ENCODE results near the gene CST8. TPM values are rescaled to one million over a fixed set of nuclear protein-coding genes. Genes with fewer than 3 reads are reported as not detected.
"Not testable (repeated sequence)": the region's sequence is repeated elsewhere in the genome, so short reads cannot be mapped to it uniquely, and the experiment has no call there.

The CST8 gene, protein sequence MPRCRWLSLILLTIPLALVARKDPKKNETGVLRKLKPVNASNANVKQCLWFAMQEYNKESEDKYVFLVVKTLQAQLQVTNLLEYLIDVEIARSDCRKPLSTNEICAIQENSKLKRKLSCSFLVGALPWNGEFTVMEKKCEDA
- not detected in 2 replicates for total RNA-seq

DNA sequence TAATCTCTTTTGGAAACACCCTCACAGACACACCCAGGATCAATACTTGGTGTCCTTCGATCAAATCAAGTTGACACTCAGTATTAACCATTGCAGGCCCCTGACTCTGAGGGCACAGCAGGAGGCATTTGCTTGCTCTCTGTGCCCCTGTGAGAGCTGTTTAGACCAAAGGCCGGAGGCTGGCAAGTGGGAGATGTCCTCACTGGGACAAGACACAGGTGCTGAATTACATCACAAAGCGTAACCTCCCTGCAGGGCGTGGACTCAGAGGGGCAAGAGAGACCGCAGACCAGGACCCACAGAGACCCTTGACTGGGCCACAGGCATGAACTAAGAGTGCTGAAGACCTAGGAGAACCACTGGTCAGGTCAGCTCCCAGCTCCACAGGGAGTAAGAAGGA, at the start of gene CST8:
Gene CST8 (plus strand): TSS at position 301 of the 400 bp plus-strand sequence. CDS start 551 bp downstream, outside the sequence.
- no peak for DNase-seq (ENCODE audit: low read depth)

DNA sequence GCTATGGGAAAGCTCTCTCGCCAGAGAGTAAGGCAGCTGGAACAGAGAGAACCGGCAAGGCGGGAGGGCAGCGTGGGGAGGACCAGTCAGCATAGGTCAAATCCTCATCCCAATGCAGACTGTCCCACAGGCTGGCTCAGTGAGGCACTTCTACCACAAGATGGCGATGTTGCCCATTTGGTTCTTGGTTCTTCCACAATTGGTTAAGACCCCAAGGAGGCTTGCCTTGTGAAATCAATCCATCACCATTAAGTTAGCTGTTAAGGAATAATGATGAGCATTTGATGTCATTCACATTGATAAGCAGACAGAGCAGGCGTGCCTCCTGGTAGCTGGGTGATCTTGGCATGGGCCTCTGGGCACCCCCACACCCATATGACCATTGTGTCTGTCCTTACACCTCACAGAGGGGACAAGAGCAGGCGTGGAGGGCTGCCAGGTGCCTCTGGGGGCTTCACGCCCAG, 49.0 kb upstream of the CST8 start:
- DNase-seq (ENCODE audit: low read depth): peak; percentile 73

DNA sequence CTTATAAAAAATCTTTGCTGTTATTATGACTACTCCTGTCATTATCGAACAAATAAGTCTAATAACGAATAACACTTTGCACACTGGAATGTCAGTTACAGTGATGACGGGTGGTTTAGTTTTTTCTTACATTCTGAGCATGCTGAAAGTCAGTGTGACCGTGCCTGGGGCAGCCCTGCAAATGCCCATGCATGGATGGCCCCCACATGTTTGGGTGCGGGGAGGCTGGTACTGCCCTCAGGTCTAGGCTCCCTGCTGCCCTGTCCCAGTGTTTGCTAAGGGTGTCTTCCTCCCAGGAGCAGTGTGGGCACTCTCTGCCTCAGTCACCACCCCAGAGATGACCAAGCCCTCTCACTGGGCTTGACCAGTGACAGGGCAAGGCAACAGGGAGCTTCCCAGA, 48.5 kb upstream of the CST8 start:
- no peak for DNase-seq (ENCODE audit: low read depth)

DNA sequence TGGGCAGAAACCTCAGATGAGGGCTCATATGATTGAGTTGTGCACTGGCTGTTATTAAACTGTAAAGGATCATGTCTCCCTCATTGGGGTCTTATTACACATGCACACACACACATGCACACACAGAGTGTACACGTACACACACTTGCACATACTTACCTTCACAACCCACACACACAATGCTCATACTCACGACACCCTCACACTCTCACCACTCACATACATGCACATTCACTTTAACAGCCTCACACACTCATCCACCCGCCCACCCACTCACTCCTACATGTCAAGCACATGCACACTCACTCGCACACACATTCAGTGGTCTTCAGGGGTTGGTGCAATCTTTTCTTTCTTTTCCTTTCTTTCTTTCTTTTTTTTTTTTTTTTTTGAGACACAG, 46.1 kb upstream of the CST8 start:
- DNase-seq (ENCODE audit: low read depth): no peak

DNA sequence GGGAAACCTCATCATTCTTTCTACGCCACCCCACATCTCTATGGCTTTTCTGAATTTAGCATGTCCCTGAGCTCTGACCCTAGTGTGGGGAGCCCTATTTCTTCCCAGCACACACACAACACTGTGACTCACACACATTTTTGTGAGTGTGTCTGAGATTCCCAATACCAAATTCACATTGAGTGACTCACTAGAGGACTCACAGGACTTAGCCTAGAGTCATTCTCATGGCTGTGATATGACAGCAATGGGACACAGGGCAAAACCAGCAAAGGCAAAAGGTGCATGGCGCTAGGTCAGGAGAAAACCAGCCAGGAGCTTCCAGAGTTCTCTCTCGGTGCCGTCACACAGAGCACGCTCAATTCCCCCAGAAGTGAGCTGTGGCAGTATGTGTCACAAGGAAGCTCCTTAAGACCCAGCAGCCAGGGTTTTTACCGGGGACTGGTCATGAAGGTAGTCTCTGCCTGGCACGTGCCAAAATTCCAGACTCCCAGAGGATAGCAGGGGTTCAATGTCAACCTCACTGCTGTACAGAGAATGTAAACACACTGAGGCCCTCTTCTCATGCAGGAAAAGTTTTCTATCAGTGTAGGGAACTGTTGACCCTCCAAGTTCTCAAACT, 45.2 kb upstream of the CST8 start:
- DNase-seq (ENCODE audit: low read depth): peak; percentile 92

DNA sequence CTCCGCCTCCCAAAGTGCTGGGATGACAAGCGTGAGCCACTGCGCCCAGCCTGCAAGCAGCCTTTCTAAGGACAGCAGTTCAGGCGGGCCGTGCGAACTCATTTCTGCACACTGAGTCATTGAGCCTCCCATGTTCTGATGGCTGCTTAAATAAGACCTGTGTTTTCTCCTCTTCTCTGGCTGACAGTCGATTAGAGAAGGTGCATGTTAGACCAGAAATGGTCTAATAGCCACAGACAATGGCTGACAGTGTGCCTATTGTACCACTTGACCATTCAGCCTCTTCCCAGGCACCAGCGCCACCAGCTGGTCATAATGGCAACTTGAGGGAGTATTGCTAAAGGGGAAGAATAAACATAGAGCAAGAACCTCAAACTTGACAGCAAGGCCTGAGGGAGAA, 44.4 kb upstream of the CST8 start:
- DNase-seq (ENCODE audit: low read depth): peak; percentile 75

DNA sequence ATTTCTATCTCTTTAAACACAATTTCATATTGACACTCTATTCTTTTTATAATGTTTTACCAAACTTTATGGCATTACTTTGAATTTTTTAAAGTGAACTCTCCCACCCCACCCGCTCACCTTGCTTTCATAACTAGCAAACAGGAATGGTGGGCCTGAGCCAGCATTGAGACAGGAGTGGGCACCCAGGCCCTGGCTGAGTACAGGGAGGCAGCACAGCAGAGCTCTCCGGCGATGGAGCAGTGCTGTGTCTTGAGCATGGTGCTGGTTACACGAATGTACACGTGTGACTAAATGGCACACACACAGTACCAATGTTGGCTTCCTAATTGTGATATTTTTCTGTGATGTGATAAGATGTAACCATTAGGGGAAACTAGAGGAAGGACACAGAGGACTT, 42.8 kb upstream of the CST8 start:
- no peak for DNase-seq (ENCODE audit: low read depth)

DNA sequence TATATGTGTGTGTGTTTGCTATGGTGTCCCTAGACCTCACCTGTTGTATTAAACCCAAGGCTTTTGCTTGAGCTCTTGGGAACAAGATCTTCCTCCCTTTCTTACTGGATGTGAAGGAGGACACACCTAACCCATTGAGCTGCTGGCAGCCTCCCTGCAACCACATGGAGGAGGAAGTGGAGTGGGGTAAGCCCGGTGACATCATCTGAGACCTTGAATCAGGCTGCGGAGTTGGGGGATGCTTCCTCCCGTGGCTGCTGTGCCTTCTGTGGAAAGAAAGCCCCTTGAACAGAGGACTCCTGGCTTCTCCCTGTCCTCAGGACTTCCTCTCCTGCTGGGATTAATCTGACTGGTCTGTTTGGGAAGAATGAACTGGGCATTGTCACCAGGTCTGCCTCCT, 41.5 kb upstream of the CST8 start:
- no peak for DNase-seq (ENCODE audit: low read depth)

DNA sequence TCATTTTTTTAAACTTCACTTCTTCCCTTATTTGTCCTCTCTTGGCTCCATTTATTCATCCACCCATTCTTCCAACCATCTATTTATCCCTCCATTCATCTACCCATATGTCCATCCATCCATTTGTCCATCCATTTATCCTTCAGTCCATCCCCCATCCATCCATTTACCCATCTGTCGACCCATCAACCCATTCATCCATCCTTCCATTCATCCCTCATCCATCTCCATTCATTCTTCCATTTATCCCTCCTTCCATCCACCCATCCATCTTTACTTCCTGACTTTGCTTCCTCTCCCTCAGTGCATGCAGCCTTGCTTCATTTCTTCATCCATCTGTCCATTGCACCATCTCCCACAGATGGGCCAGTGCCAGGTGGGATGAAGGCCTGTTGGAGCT, 40.0 kb upstream of the CST8 start:
- DNase-seq (ENCODE audit: low read depth): no peak

DNA sequence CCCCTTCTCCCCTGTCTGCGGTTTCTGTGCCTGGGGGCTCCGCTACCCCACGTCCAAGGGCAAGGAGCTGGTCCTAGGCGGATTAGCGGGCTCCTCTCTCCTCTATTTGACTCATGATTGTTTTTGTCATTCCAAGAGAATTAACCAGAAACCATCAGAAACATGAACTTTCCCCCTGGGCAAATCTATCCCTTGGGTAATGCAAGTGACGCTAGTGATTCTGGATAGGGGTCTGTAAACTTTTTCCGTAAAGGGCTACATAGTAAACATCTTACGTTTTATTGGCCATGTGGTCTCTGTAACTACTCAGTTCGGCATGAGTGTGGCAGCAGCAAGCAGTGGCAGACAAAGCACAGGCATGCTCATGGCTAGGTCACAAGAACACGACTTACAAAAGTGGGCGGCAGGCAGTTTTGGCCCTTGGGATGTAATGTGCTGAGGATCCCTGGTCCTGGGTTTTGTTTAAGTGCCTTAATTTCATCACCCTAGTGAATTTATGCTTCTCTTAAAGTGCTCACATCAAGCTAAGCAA, 38.9 kb upstream of the CST8 start:
- peak; percentile 53 for DNase-seq (ENCODE audit: low read depth)

DNA sequence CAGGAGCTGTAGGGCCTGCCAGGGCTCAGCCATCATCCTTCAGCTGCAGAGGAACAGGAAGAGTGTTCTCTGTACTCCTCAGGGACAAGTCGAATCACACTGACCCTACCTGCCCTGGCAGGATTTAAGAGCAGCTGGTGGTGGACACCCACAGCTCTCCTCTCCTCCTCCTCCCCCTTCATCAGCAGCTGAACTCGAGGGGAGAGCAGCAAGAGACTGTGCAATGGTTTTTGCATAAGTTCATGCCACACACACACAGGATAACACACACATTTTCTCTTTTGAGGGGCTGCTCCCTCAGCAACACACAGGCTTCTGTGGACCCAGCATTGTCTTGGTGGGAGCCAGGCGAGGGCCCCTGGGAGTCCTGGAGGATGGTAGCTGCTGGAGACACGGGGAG, 38.1 kb upstream of the CST8 start, which contains the start of gene CST11:
Gene CST11 (minus strand): TSS at position 101 of the 400 bp plus-strand sequence. CDS start 65 bp downstream, at position 36.
- DNase-seq (ENCODE audit: low read depth): no peak

DNA sequence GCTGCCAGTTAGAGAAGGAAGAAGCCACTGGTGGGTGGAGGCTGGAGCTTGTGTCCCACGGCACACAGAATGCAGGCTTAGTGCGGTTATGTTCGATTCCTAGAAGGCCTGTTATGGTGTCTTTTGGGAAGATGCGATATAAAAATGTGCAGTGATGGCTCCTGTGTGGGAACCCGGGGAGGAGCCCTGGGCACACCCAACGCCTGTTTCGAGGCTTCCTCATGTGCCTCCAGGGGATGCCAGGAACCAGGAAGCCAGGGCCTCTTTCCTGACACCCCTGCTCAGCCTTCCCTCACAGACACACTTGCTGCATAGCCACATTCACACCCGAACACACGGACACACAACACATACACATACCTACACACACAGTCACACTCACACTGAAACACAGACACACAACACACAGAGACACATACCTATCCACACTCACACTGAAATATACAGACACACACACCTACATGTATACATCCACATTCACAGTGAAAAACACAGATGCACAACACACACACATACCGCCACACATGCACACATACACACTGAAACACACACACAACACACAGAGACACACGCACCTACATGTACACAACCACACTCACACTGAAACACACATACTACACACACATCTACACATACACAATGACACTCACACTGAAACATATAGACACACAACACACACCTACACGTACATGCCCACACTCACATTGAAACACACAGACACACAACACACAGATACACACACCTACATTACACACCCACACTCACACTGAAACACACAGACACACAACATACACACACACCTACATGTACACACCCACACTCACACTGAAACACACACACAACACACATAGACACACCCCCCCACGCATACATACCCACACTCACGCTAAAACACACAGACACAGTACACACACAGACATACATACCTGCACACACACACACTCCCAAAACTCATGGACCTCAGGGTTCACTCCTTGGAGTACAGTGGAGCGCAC, 37.1 kb upstream of the CST8 start:
- no peak for DNase-seq (ENCODE audit: low read depth)

DNA sequence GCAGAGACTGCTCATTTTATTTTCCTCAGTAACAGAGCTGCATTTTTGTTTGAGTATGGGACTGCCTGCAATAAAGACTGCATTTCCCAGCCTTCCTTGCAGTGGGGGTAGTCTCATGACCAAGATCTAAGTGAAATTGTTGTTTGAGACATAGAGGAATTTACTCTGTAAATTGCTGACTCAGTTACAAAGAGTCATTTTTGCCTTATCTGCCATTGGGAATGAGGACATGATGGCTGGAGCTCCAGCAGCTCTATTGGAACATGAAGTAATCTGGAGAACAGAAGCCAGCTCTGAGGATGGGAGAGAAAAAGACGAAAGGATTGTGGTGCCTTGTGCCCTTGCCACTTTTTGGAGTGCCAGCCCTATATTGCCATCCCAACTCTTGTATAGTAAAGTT, 36.1 kb upstream of the CST8 start:
- no peak for DNase-seq (ENCODE audit: low read depth)

DNA sequence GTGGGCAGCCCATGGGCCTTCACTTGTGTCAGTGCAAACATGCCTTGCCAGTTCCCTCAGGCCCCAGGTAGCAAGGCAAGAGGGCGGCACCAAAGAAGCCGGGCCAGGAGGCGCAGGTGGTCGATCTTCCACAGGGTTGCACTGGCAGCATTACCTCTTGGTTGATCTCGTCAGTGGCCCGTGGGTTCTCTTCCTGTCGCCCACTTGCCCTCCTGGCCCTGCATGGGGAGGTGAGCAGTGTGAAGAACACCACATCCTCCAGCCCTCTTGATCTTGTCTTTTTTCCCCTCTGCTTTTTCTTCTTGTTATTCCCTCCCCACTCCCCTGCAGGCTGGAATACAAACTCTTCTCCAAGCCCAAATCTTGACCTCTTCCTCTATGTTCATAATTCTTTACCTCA, 35.3 kb upstream of the CST8 start:
- DNase-seq (ENCODE audit: low read depth): no peak

DNA sequence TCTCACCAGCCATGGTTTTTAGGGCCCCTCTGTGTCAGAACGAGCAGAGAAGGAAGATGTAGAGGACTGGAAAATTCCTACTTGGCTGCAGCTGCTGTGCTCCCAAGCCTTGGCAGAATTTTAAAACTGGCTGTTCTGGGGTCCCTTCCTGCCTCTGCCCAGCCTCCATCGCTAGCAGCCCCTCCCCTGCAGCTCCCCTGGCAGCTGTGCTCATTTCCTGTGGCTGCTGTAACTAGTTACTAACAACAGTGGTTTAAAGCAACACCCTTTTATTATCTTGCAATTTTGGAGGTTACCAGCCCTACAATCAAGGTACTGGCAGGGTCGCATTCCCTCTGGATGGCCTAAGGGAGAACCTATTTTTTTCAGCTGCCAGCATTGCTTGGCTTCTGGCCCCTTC, 34.5 kb upstream of the CST8 start:
- DNase-seq (ENCODE audit: low read depth): no peak

DNA sequence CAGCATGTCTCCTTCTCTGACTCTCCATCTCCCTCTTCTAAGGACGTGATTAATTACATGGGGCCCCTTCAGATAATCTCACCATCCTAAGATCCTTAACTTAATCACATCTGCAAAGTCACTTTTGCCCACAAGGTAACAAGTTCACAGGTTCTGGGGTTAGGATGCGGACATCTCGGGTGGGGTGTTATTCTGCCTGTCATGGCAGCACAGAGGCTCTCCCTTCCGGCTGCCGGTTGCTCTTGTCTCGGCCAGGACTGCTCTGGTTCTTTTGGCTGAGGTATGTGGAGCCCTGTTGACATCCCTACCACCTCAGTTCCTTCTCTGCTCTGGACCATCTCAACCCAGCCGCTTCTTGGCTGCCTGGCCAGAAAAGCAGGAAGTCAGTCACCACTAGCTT, 34.0 kb upstream of the CST8 start:
- DNase-seq (ENCODE audit: low read depth): no peak

DNA sequence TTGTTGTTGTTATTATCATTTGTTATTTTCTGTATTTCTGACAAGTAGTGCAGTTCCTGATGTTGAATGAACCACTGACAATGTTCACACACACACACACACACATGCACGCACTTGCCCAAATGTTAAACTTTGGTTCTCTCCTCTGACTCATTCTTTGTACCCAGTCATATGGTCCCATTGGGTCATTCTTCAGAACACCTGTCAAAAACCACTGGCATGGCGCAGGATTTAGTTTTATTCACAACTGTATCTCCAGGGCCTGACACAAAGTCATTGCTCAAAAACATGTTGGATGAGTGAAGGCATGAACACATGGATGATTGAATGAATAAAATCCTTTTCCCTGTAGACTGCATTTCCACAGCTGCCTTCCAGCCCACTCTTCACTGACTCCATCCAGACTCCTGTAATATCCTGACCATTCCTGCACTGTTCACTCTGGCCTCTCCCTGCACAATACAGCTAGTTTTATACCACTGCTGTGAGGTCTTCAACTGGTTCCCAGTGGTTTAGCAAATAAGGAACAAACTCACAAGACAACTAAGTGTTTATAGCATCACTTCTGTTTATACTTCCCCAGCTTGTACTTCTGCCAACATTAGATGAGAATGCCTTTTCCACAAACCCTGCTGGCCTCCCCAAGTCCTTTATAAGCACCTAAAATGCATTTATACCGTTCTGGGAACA, 31.3 kb upstream of the CST8 start:
- DNase-seq (ENCODE audit: low read depth): no peak

DNA sequence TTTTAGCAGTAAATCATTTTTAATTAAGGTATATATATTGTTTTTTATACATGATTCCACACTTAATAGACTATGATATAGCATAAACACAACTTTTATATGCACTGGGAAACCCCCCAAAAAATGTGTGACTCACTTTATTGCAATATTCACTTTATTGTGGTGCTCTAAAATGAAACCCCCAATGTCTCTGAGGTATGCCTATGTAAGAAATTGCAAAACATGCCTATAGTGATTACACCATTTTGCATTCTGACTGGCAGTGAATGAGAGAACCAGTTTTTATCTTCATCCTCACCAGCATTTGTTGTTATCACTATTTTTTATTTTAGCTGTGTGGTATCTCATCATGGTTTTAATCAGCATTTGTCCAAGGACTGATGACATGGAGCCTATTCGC, 29.7 kb upstream of the CST8 start:
- DNase-seq (ENCODE audit: low read depth): no peak

DNA sequence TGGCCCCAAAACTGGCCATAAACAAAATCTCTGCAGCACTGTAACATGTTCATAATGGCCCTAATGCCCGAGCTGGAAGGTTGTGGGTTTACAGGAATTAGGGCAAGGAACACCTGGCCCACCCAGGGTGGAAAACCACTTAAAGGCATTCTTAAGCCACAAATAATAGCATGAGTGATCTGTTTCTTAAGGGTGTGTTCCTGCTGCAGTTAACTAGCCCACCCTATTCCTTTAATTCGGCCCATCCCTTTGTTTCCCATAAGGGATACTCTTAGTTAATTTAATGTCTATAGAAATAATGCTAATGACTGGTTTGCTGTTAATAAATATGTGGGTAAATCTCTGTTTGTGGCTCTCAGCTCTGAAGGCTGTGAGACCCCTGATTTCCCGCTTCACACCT, 24.0 kb upstream of the CST8 start:
- DNase-seq (ENCODE audit: low read depth): not testable (repeated sequence)

DNA sequence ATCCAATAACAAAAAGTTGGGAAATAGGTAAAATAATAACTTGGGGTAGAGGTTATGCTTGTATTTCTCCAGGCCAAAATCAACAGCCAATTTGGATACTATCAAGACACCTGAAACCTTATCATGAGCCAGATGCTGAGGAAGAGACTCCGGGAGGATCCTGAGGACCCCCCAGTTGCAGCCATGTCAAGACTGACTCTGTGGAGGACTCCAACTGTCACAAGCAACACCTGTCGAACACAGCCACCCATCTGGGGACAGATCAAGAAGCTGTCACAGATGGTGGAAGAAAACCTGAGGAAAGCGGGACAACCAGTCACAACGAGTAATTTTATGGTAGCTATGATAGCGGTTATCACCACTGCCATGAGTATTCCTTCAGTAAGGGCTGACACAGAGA, 18.6 kb upstream of the CST8 start:
- DNase-seq (ENCODE audit: low read depth): not testable (repeated sequence)

DNA sequence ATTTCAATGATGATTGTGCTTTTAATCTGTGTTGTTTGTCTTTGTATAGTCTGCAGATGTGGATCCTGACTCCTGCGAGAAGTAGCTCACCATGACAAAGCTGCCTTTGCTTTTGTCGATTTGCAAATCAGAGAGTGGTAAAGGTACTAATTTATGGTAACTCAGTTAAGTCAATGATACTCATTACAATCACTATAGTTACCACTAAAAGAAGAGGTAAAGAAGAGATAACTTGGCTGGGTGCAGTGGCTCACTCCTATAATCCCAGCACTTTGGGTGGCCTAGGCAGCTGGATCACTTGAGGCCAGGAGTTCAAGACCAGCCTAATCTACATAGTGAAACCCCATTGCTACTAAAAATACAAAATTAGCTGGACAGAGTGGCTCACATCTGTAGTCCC, 17.6 kb upstream of the CST8 start:
- not testable (repeated sequence) for DNase-seq (ENCODE audit: low read depth)

DNA sequence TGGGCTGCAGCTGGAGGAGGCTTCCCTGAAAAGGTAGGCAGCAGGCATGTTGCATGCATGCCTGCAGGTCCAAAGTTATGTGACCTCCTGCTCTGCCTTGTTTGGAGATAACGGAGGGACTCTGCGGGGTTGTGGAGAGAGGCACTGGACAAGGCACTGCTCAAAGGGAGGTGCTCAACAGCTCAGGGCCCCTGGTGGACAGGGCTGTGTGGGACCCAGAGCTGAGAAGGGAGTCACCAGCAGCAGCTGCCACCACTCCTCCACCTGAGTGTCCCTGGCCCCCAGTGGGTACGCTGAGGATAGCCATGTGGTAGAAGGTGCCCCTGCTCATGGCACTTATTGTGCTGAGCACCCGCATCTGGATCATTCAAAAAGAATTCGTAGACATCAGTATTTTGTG, 15.5 kb upstream of the CST8 start:
- no peak for DNase-seq (ENCODE audit: low read depth)

Data from renal cortical epithelial cell (primary cell).